ENCODE measurements around the gene RANBP9.
A peak's percentile ranks its signal among the peaks of the same experiment; 100 is the strongest.

Gene RANBP9

GRCh38 chr6:13716225-13716954 is 4.8 kb upstream of the RANBP9 start:
- Histone ChIP-seq H3K4me3 (ENCODE audit: low read length) (no peak overlapping the region), H4K20me1 (ENCODE audit: control insufficient read depth, insufficient read depth, low read depth, low read length) (no peaks in the 10 kb centered on the region), H3K36me3 (ENCODE audit: control insufficient read depth, low read length) (no peaks in the 10 kb centered on the region), H3K4me1 (ENCODE audit: control insufficient read depth, low read length) (peaks cover 11% of the 10 kb centered on the region), H3K79me2 (ENCODE audit: control insufficient read depth, low read length) (no peaks in the 10 kb centered on the region), H3K9me3 (ENCODE audit: control insufficient read depth, insufficient read depth, low read length) (no peaks in the 10 kb centered on the region), H3F3A (ENCODE audit: control insufficient read depth, insufficient read depth) (peaks cover 14% of the 10 kb centered on the region), H3K27me3 (ENCODE audit: control insufficient read depth, low read length) (no peaks in the 10 kb centered on the region), H3K4me2 (ENCODE audit: low read length) (no peak overlapping the region), H3K27ac (ENCODE audit: low read depth, low read length) (no peak overlapping the region), H3K9me2 (replicated peaks; ENCODE audit: control insufficient read depth, low read length) (no peaks in the 10 kb centered on the region; the same call in 1 of the 2 replicates)
- TF ChIP-seq EZH2phosphoT487 (IDR thresholded peaks at IDR 0.05; ENCODE audit: borderline replicate concordance, low read length) (no peak), CTCF (IDR thresholded peaks at IDR 0.05; ENCODE audit: low read depth, low read length, poor library complexity, severe bottlenecking) (no peak)

DNA sequence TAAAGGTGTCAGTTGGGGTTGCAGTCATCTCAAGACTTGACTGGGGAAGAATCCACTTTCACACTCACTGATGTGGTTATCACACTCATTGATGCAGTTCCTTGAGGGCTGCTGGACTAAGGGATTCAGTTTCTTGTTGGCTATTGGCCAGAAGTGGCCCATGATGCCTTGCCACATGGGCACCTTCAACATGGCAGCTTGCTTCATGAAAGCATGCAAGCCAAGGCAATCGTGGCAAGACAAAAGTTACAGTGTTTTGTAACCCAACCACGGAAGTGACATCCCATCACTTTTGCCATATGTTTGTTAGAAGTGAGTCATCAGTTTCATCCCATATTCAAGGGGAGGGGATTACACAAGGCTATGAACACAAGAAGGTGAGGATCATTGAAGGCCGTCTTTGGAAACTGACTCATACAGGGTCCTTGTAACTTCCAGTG is 3.8 kb upstream of the RANBP9 start:
- Histone ChIP-seq H4K20me1 (ENCODE audit: control insufficient read depth, insufficient read depth, low read depth, low read length) (no peaks in the 10 kb centered on the region), H3K36me3 (ENCODE audit: control insufficient read depth, low read length) (peaks cover 4% of the 10 kb centered on the region), H3K4me1 (ENCODE audit: control insufficient read depth, low read length) (peaks cover 11% of the 10 kb centered on the region), H3K4me3 (ENCODE audit: low read length) (no peak overlapping the region), H3F3A (ENCODE audit: control insufficient read depth, insufficient read depth) (peaks cover 14% of the 10 kb centered on the region), H3K9me2 (replicated peaks; ENCODE audit: control insufficient read depth, low read length) (no peaks in the 10 kb centered on the region; the same call in 1 of the 2 replicates), H3K4me2 (ENCODE audit: low read length) (no peak overlapping the region), H3K9me3 (ENCODE audit: control insufficient read depth, insufficient read depth, low read length) (no peaks in the 10 kb centered on the region), H3K27ac (ENCODE audit: low read depth, low read length) (no peak overlapping the region), H3K27me3 (ENCODE audit: control insufficient read depth, low read length) (no peaks in the 10 kb centered on the region), H3K79me2 (ENCODE audit: control insufficient read depth, low read length) (peaks cover 6% of the 10 kb centered on the region)
- no peak for TF ChIP-seq EZH2phosphoT487 (IDR thresholded peaks at IDR 0.05; ENCODE audit: borderline replicate concordance, low read length)

DNA sequence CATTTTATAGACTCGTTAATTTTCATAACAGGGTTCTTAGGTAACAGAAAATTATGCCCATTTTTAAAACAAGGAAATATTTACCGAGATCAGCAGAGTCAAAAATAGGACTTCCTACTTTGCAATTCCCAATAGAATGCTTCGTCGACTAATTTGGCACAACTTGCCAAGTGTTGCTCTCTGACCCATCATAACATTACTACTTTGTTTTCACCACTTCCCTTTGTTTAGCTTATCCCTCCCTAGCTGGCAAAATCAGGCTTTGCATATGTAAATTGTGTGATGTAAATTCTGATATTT is 914 bp upstream of the RANBP9 start:
- peaks cover 7% of the 10 kb centered on the region for H4K20me1 ChIP-seq (ENCODE audit: control insufficient read depth, insufficient read depth, low read depth, low read length)
- peaks cover 35% of the 10 kb centered on the region for H3K79me2 ChIP-seq (ENCODE audit: control insufficient read depth, low read length)
- no peaks in the 10 kb centered on the region for H3K9me3 ChIP-seq (ENCODE audit: control insufficient read depth, insufficient read depth, low read length)
- H3K4me1 ChIP-seq (ENCODE audit: control insufficient read depth, low read length) = peaks cover 27% of the 10 kb centered on the region
- no peaks in the 10 kb centered on the region for H3K27me3 ChIP-seq (ENCODE audit: control insufficient read depth, low read length)
- H3K27ac ChIP-seq (ENCODE audit: low read depth, low read length) = peak overlapping the region; percentile 87
- H3K4me2 ChIP-seq (ENCODE audit: low read length) = peak overlapping the region; percentile 90
- H3K36me3 ChIP-seq (ENCODE audit: control insufficient read depth, low read length) = peaks cover 16% of the 10 kb centered on the region
- H3K4me3 ChIP-seq (ENCODE audit: low read length) = peak overlapping the region; percentile 88
- TF ChIP-seq CTCF (IDR thresholded peaks at IDR 0.05; ENCODE audit: low read depth, low read length, poor library complexity, severe bottlenecking) (no peak), EZH2phosphoT487 (IDR thresholded peaks at IDR 0.05; ENCODE audit: borderline replicate concordance, low read length) (no peak)
- peaks cover 14% of the 10 kb centered on the region for H3F3A ChIP-seq (ENCODE audit: control insufficient read depth, insufficient read depth)
- H3K9me2 ChIP-seq (replicated peaks; ENCODE audit: control insufficient read depth, low read length) = no peaks in the 10 kb centered on the region; the same call in 1 of the 2 replicates

DNA sequence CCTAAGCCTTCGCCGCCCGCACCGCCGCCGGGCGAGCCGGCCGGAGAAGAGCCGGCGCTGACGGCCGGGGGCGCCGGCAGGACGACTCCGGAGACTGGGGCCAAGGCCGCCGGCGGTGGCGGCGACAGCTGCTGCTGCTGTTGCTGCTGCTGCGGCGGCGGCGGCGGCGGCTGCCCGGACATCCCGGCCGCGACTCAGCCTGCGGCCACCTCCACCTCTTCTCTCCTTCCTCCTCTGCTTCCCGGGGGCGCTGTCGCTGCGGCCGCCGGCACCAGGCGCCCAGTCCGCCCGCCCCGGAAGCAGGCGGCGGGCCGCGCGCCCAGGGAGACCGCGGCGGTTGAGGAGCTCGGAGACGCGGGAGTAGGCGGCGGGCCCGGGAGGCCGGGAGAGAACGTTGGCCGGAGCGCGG is 307 bp downstream of the RANBP9 start:
- Histone ChIP-seq H3K9me3 (ENCODE audit: control insufficient read depth, insufficient read depth, low read length) (no peaks in the 10 kb centered on the region), H3K4me3 (ENCODE audit: low read length) (peak overlapping the region; percentile 68)
- TF ChIP-seq CTCF (IDR thresholded peaks at IDR 0.05; ENCODE audit: low read depth, low read length, poor library complexity, severe bottlenecking) = peak; percentile 26
- TF ChIP-seq EZH2phosphoT487 (IDR thresholded peaks at IDR 0.05; ENCODE audit: borderline replicate concordance, low read length) = no peak

More for the DNA sequence above, 307 bp downstream of the RANBP9 start:
- Histone ChIP-seq H3K36me3 (ENCODE audit: control insufficient read depth, low read length) (peaks cover 19% of the 10 kb centered on the region), H3K9me2 (replicated peaks; ENCODE audit: control insufficient read depth, low read length) (no peaks in the 10 kb centered on the region; the same call in 1 of the 2 replicates), H3K27ac (ENCODE audit: low read depth, low read length) (peak overlapping the region; percentile 69), H3K4me2 (ENCODE audit: low read length) (peak overlapping the region; percentile 31), H3K79me2 (ENCODE audit: control insufficient read depth, low read length) (peaks cover 47% of the 10 kb centered on the region), H4K20me1 (ENCODE audit: control insufficient read depth, insufficient read depth, low read depth, low read length) (peaks cover 7% of the 10 kb centered on the region), H3F3A (ENCODE audit: control insufficient read depth, insufficient read depth) (peaks cover 14% of the 10 kb centered on the region), H3K27me3 (ENCODE audit: control insufficient read depth, low read length) (no peaks in the 10 kb centered on the region), H3K4me1 (ENCODE audit: control insufficient read depth, low read length) (peaks cover 28% of the 10 kb centered on the region)

All from DOHH2 (cell line).